ENCODE results near the gene BMPR1B. TPM values are rescaled to one million over a fixed set of nuclear protein-coding genes. Genes with fewer than 3 reads are reported as not detected.

BMPR1B gene
- total and polyA plus RNA-seq, 2 donors (not counting 1 experiment from before 2014, with no cell fraction given), result not detected

- Histone ChIP-seq H4K20me1 (ENCODE audit: control insufficient read depth, insufficient read depth, low read length, poor library complexity, severe bottlenecking) (no peaks in the 10 kb centered on the region), H3K36me3 (replicated peaks in 1 of 2; ENCODE audit: control extremely low read depth in 1 of 2, control insufficient read depth in 1 of 2, extremely low read depth in 1 of 2, insufficient read depth in 2 of 2, low read length in 1 of 2) (no peaks in the 10 kb centered on the region), H3K27me3 (replicated peaks in 1 of 4; ENCODE audit: control extremely low read depth in 1 of 4, control insufficient read depth in 3 of 4, insufficient read depth in 4 of 4, low read length in 3 of 4) (no peaks in the 10 kb centered on the region), H3K9me3 (ENCODE audit: control extremely low read depth in 1 of 3, control insufficient read depth in 2 of 3, insufficient read depth in 1 of 3, low read length in 2 of 3) (peaks cover 0 to 13% (median 0%) of the 10 kb centered on the region in 3 donors), H3K4me1 (ENCODE audit: control insufficient read depth in 2 of 2, insufficient read depth in 2 of 2, low read length in 2 of 2) (no peaks in the 10 kb centered on the region), H3K9ac (ENCODE audit: low read length) (no peak overlapping the region), H3K27ac (ENCODE audit: low read length in 2 of 2) (no peak overlapping the region), H3K4me3 (ENCODE audit: control extremely low read depth in 1 of 5, extremely low read depth in 1 of 5, insufficient read depth in 1 of 5, low read depth in 2 of 5, low read length in 4 of 5) (no peak overlapping the region), H3K4me2 (replicated peaks; ENCODE audit: low read depth, low read length, poor library complexity, severe bottlenecking) (no peak overlapping the region), H3K79me2 (ENCODE audit: control insufficient read depth, insufficient read depth, low read length) (no peaks in the 10 kb centered on the region), H2AFZ (ENCODE audit: insufficient read depth, low read depth, low read length, poor library complexity, severe bottlenecking) (no peak overlapping the region)
- DNase-seq (no peak), ATAC-seq (ENCODE audit: low read depth) (no peak)
- CTCF ChIA-PET, result no interaction called here
- intact Hi-C loops (cut with micrococcal nuclease), result no loop called here
- TF ChIP-seq EZH2 (IDR thresholded peaks at IDR 0.05; ENCODE audit: borderline replicate concordance, insufficient read depth, low read depth, low read length, poor library complexity, severe bottlenecking), result no peak
- TF ChIP-seq, protein P1, sequence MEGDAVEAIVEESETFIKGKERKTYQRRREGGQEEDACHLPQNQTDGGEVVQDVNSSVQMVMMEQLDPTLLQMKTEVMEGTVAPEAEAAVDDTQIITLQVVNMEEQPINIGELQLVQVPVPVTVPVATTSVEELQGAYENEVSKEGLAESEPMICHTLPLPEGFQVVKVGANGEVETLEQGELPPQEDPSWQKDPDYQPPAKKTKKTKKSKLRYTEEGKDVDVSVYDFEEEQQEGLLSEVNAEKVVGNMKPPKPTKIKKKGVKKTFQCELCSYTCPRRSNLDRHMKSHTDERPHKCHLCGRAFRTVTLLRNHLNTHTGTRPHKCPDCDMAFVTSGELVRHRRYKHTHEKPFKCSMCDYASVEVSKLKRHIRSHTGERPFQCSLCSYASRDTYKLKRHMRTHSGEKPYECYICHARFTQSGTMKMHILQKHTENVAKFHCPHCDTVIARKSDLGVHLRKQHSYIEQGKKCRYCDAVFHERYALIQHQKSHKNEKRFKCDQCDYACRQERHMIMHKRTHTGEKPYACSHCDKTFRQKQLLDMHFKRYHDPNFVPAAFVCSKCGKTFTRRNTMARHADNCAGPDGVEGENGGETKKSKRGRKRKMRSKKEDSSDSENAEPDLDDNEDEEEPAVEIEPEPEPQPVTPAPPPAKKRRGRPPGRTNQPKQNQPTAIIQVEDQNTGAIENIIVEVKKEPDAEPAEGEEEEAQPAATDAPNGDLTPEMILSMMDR (IDR thresholded peaks at IDR 0.05), result no peak
- no peaks in the 10 kb centered on the region for H3K9me3 Mint-ChIP-seq (ENCODE audit: insufficient read depth)
- POLR2A ChIA-PET, result no interaction called here
- 100% methylated on average over 3 of the region's 3 CpGs for WGBS (ENCODE audit: insufficient coverage)
- H3K27ac Mint-ChIP-seq, result no peak overlapping the region
- no peaks in the 10 kb centered on the region for H3K27me3 Mint-ChIP-seq
- no peak overlapping the region for H3K4me3 Mint-ChIP-seq
- no peaks in the 10 kb centered on the region for H3K4me1 Mint-ChIP-seq
Measured at GRCh38 chr4:95191537-95191936, 433.8 kb downstream of the BMPR1B start.

DNA sequence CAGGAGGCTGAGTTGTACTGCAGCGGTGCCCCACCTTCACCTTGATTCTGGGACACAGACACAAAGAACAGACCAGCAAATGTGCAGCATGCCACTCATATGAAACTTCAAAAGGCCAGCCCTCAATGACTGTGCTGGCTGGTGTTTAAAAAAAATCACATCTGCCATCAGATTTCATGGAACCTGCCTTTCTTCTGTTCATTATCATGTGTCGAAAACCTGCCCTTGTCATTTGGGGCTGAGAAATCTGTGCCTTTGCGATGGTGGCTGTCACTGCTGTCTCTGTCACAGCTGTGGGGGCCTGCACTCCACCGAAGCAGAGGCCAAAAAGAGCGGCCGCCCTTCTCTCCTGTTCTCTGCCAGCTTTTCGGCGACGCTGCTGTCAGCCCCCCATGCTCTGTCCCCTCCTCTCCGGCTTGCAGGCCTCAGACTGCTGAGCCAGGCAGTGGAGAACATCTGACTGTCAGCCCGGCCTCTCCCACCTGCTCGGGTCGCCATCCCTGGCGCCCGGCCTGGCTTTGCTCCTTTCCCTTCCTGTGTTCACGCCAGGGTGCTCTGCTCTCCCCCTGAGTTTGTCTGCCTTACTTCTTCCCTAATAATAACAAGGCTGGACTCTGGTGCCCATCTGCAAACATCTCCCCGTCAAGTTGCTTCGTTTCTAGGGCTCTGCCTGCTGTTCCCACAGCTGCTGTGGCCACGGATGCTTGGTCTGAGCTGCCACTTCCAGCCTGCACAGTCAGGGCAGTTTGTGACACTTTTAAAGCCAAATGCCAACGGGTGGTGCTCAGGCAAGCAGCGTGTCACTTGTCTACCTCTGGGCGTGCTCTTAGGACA is 435.9 kb downstream of the BMPR1B start:
- Mint-ChIP-seq H3K27me3 (no peaks in the 10 kb centered on the region), H3K4me1 (no peaks in the 10 kb centered on the region), H3K9me3 (ENCODE audit: insufficient read depth) (no peaks in the 10 kb centered on the region), H3K27ac (no peak overlapping the region), H3K4me3 (no peak overlapping the region)
- no peak overlapping the region for H3K4me2 ChIP-seq (replicated peaks; ENCODE audit: low read depth, low read length, poor library complexity, severe bottlenecking)
- ChIA-PET POLR2A (no interaction called here), CTCF (no interaction called here)
- no peak overlapping the region for H2AFZ ChIP-seq (ENCODE audit: insufficient read depth, low read depth, low read length, poor library complexity, severe bottlenecking)
- H3K9me3 ChIP-seq (ENCODE audit: control extremely low read depth in 1 of 3, control insufficient read depth in 2 of 3, insufficient read depth in 1 of 3, low read length in 2 of 3), result peaks cover 0 to 13% (median 0%) of the 10 kb centered on the region in 3 donors
- no peaks in the 10 kb centered on the region for H3K4me1 ChIP-seq (ENCODE audit: control insufficient read depth in 2 of 2, insufficient read depth in 2 of 2, low read length in 2 of 2)
- 92% methylated on average over 21 of the region's 22 CpGs for WGBS (ENCODE audit: insufficient coverage)
- H3K9ac ChIP-seq (ENCODE audit: low read length), result no peak overlapping the region
- DNase-seq, result no peak
- no peaks in the 10 kb centered on the region for H3K27me3 ChIP-seq (replicated peaks in 1 of 4; ENCODE audit: control extremely low read depth in 1 of 4, control insufficient read depth in 3 of 4, insufficient read depth in 4 of 4, low read length in 3 of 4)
- intact Hi-C loops (cut with micrococcal nuclease), result no loop called here
- no peak overlapping the region for H3K27ac ChIP-seq (ENCODE audit: low read length in 2 of 2)
- no peaks in the 10 kb centered on the region for H3K36me3 ChIP-seq (replicated peaks in 1 of 2; ENCODE audit: control extremely low read depth in 1 of 2, control insufficient read depth in 1 of 2, extremely low read depth in 1 of 2, insufficient read depth in 2 of 2, low read length in 1 of 2)
- TF ChIP-seq EZH2 (IDR thresholded peaks at IDR 0.05; ENCODE audit: borderline replicate concordance, insufficient read depth, low read depth, low read length, poor library complexity, severe bottlenecking), result no peak
- TF ChIP-seq, protein P1 (IDR thresholded peaks at IDR 0.05), result no peak
- no peaks in the 10 kb centered on the region for H3K79me2 ChIP-seq (ENCODE audit: control insufficient read depth, insufficient read depth, low read length)
- H3K4me3 ChIP-seq (ENCODE audit: control extremely low read depth in 1 of 5, extremely low read depth in 1 of 5, insufficient read depth in 1 of 5, low read depth in 2 of 5, low read length in 4 of 5), result no peak overlapping the region
- ATAC-seq (ENCODE audit: low read depth), result no peak
- H4K20me1 ChIP-seq (ENCODE audit: control insufficient read depth, insufficient read depth, low read length, poor library complexity, severe bottlenecking), result no peaks in the 10 kb centered on the region
